Activated T-helper 1 cell treated with Interleukin-2 at 50 U/mL for 16 hours (primary cell): ENCODE results near the gene ZC3H8.
"Not testable (repeated sequence)": the region's sequence is repeated elsewhere in the genome, so short reads cannot be mapped to it uniquely, and the experiment has no call there.

ENCODE experiments used
- DNase-seq: peaks from one replicate; pipeline ENCODE4 v3.0.0-alpha.2; 2020; ENCODE audit warnings: low read depth

The ZC3H8 gene

GRCh38 chr2:112254466-112255240 lies at the start of gene ZC3H8:
TSS of gene ZC3H8 (minus strand) at chr2:112255042. CDS start at chr2:112254981, 61 bp downstream.
- DNase-seq, result peak; percentile 95

- no peak for DNase-seq
These were observed 49.6 kb upstream of the ZC3H8 start for GRCh38 chr2:112304298-112304941.

- no peak for DNase-seq
These were observed 47.1 kb upstream of the ZC3H8 start for GRCh38 chr2:112301973-112302372.

GRCh38 chr2:112301171-112301584 lies 46.3 kb upstream of the ZC3H8 start:
- DNase-seq, result no peak

- no peak for DNase-seq
These were observed 41.6 kb upstream of the ZC3H8 start for GRCh38 chr2:112296407-112296806.

- no peak for DNase-seq
These were observed 40.7 kb upstream of the ZC3H8 start for GRCh38 chr2:112295407-112296078.

GRCh38 chr2:112293636-112294401 lies 39.0 kb upstream of the ZC3H8 start:
- DNase-seq, result no peak

GRCh38 chr2:112290648-112291047 lies 35.8 kb upstream of the ZC3H8 start:
- DNase-seq, result no peak

- DNase-seq, result no peak
These were observed 35.2 kb upstream of the ZC3H8 start for GRCh38 chr2:112290088-112290487.

- not testable (repeated sequence) for DNase-seq
These were observed 28.7 kb upstream of the ZC3H8 start for GRCh38 chr2:112283535-112283934.

- DNase-seq, result not testable (repeated sequence)
These were observed 27.2 kb upstream of the ZC3H8 start for GRCh38 chr2:112282066-112282465.

GRCh38 chr2:112277596-112278220 lies 22.9 kb upstream of the ZC3H8 start:
- no peak for DNase-seq

- DNase-seq, result no peak
These were observed 22.1 kb upstream of the ZC3H8 start for GRCh38 chr2:112276954-112277353.

- DNase-seq, result peak; percentile 66
These were observed 21.3 kb upstream of the ZC3H8 start for GRCh38 chr2:112275887-112276773.

GRCh38 chr2:112275311-112275886 lies 20.6 kb upstream of the ZC3H8 start, which contains the start of gene ZC3H6:
TSS of gene ZC3H6 (plus strand) at chr2:112275597. CDS start at chr2:112275995, 398 bp downstream.
- peak; percentile 100 for DNase-seq

GRCh38 chr2:112273349-112273748 lies 18.5 kb upstream of the ZC3H8 start:
- DNase-seq, result no peak

GRCh38 chr2:112272669-112273068 lies 17.8 kb upstream of the ZC3H8 start:
- no peak for DNase-seq

GRCh38 chr2:112268547-112268946 lies 13.7 kb upstream of the ZC3H8 start:
- no peak for DNase-seq

GRCh38 chr2:112262876-112263275 lies 8.0 kb upstream of the ZC3H8 start:
- DNase-seq, result no peak

- DNase-seq, result no peak
These were observed 5.4 kb upstream of the ZC3H8 start for GRCh38 chr2:112260295-112260625.
